ENCODE data around the gene MKS1. TPM values are rescaled to one million over a fixed set of nuclear protein-coding genes. Genes with fewer than 3 reads are reported as not detected.

Gene MKS1
- total and polyA plus RNA-seq, 10 of the 15 experiments (the other 5 are each of a cell fraction or from before 2014, with no cell fraction given) = 5.7 to 21.4 (median 13.9) TPM

- Histone ChIP-seq H2AFZ (ENCODE audit: control insufficient read depth, low read depth, low read length) (no peak overlapping the region), H3K4me1 (ENCODE audit: control insufficient read depth, insufficient read depth, low read length) (no peaks in the 10 kb centered on the region), H3K27ac (ENCODE audit: control insufficient read depth, insufficient read depth) (no peak overlapping the region), H3K9ac (ENCODE audit: control insufficient read depth, insufficient read depth, low read length) (no peak overlapping the region), H3K79me2 (ENCODE audit: control insufficient read depth, insufficient read depth, low read length) (no peaks in the 10 kb centered on the region), H3K4me2 (ENCODE audit: control insufficient read depth, insufficient read depth) (no peak overlapping the region), H4K20me1 (ENCODE audit: control insufficient read depth, insufficient read depth) (no peaks in the 10 kb centered on the region), H3K4me3 (no peak overlapping the region), H3K36me3 (ENCODE audit: control insufficient read depth in 2 of 2, insufficient read depth in 2 of 2, low read length in 1 of 2) (no peaks in the 10 kb centered on the region), H3K9me3 (replicated peaks; ENCODE audit: control insufficient read depth, insufficient read depth, low read length) (no peaks in the 10 kb centered on the region), H3K27me3 (replicated peaks in 1 of 2; ENCODE audit: control insufficient read depth in 2 of 2, insufficient read depth in 2 of 2, low read length in 1 of 2) (peaks cover 2 to 4% of the 10 kb centered on the region in 2 experiments; a peak in 1 of 4 replicates)
- ChIA-PET SMC1A (ENCODE audit: uncharacterized antibody, unreplicated experiment) (no interaction called here), CTCF (no interaction called here), POLR2A (no interaction called here), RAD21 (ENCODE audit: unreplicated experiment) (no interaction called here)
- intact Hi-C loops (cut with micrococcal nuclease; ENCODE audit: unreplicated experiment) = no loop called here
- in situ Hi-C loops (cut with MboI) = no loop called here
- no TSS peak for BruUV-seq (replicated peaks)
- 52% methylated on average over 8 of the region's 12 CpGs for WGBS (ENCODE audit: insufficient coverage, insufficient replicate concordance, low lambda C conversion rate, missing lambda C conversion rate)
- no peak for DNase-seq (ENCODE audit: low read depth, low spot score)
- ATAC-seq = no peak
- TF ChIP-seq GABPA (IDR thresholded peaks at IDR 0.05; ENCODE audit: low read depth) (no peak), E2F4 (IDR thresholded peaks at IDR 0.05; ENCODE audit: low read depth, low read length) (no peak), IRF5 (IDR thresholded peaks at IDR 0.05; ENCODE audit: borderline replicate concordance) (no peak), LARP7 (IDR thresholded peaks at IDR 0.05) (no peak), YBX1 (IDR thresholded peaks at IDR 0.05) (no peak), MTA2 (IDR thresholded peaks at IDR 0.05; ENCODE audit: low read depth) (no peak), BCLAF1 (IDR thresholded peaks at IDR 0.05) (no peak)
- no peak for FAIRE-seq
Measured at GRCh38 chr17:58268326-58268725, 49.3 kb upstream of the MKS1 start.

Measured in GM12878 (cell line).